Tongue (tissue), 2 donors: ENCODE measurements around the gene PRKCZ. TPM values are rescaled to one million over a fixed set of nuclear protein-coding genes. Genes with fewer than 3 reads are reported as not detected.

ENCODE experiments used
- DNase-seq: peaks from one replicate; pipeline ENCODE4 v3.0.0-alpha.2; 2015
- total RNA-seq: library from RNA; depleted of rRNA; stranded (reverse); fragments of >200 nt; gene quantifications from one replicate; pipeline ENCODE4 v1.2.3, GENCODE V29; 2014

The PRKCZ gene
- total RNA-seq, 1 donor from 2014 or later, result 9.9 TPM

GRCh38 chr1:2210084-2210653, 160.0 kb downstream of the PRKCZ start:
- DNase-seq, result peak; percentile 58

- no peak for DNase-seq
Observed at GRCh38 chr1:2210786-2211185, 160.6 kb downstream of the PRKCZ start.

- no peak for DNase-seq
Observed at GRCh38 chr1:2212274-2212531, 162.0 kb downstream of the PRKCZ start.

GRCh38 chr1:2212532-2213491, 162.6 kb downstream of the PRKCZ start:
- peak; percentile 98 for DNase-seq

GRCh38 chr1:2213576-2214505, 163.6 kb downstream of the PRKCZ start:
- peak; percentile 93 for DNase-seq

- DNase-seq, result peak; percentile 75
Observed at GRCh38 chr1:2214541-2215241, 164.5 kb downstream of the PRKCZ start.

GRCh38 chr1:2215329-2215728, 165.1 kb downstream of the PRKCZ start:
- DNase-seq, result no peak

- no peak for DNase-seq
Observed at GRCh38 chr1:2215909-2216766, 165.9 kb downstream of the PRKCZ start.

- no peak for DNase-seq
Observed at GRCh38 chr1:2216767-2217058, 166.5 kb downstream of the PRKCZ start.

- no peak for DNase-seq
Observed at GRCh38 chr1:2221271-2221670, 171.1 kb downstream of the PRKCZ start.

- DNase-seq, result no peak
Observed at GRCh38 chr1:2224170-2224584, 174.0 kb downstream of the PRKCZ start.

- DNase-seq, result no peak
Observed at GRCh38 chr1:2224631-2225428, 174.6 kb downstream of the PRKCZ start.

GRCh38 chr1:2226525-2227345, 176.5 kb downstream of the PRKCZ start:
- DNase-seq, result no peak

- peak; percentile 99 for DNase-seq
Observed at GRCh38 chr1:2227346-2228156, 177.3 kb downstream of the PRKCZ start.

GRCh38 chr1:2228157-2228594, 178.0 kb downstream of the PRKCZ start, which contains the start of gene SKI:
TSS of gene SKI (plus strand) at chr1:2228319. CDS start at chr1:2228767, 448 bp downstream.
- DNase-seq, result no peak

GRCh38 chr1:2228694-2229036, 178.5 kb downstream of the PRKCZ start:
- DNase-seq, result peak; percentile 35

- peak; percentile 87 for DNase-seq
Observed at GRCh38 chr1:2229037-2229864, 179.0 kb downstream of the PRKCZ start.
